GOT3 (cell line): Measurements from ENCODE around the gene CLK4.

Source experiments
- DNase-seq: peaks from one replicate; lab custom pipeline; 2025; ENCODE audit warnings: mixed read lengths; lab: John Stamatoyannopoulos, UW

Gene CLK4

DNA sequence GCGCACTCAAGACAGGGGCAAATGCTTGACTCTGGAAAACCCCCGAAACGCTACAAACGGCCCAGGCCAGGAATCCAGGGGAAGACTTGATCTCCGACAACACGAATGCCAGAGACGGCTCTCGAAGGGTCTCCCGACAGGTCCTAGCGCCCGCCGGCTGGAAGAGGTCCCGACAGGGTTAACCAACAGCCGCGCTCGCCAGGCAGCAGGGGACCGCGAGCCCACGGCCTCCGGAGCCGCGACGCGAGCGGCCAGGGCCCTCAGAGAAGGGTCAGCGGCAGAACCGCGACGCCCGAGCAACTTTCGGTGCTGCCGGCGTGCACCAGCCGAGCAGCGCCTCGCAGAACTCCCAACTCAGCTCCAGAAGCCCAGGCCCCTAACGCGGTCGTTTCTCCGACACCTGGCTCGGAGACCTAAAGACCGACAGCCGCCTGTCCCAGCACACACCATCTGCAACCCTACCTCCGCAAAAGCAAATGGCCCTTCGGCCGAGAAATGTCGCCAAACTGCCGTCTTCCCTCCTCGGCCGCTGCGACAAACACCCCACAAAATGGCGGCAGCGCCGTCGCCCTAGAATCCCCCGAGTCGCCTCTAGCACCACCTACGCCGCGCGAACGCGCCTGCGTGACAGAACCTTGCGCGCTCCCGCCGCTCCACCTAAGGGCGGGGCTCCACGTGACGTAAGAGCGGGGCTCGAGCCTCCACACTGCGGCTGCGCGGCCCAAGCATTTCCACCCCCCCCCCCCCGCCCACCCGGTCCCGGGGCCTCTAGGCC is at the start of gene CLK4:
TSS of gene CLK4 (minus strand) at position 567 of the 775 bp plus-strand sequence. CDS start 3,634 bp downstream, outside the sequence.
- peak; percentile 91 for DNase-seq

- no peak for DNase-seq
These were observed 49.1 kb upstream of the CLK4 start for GRCh38 chr5:178675922-178676321.

DNA sequence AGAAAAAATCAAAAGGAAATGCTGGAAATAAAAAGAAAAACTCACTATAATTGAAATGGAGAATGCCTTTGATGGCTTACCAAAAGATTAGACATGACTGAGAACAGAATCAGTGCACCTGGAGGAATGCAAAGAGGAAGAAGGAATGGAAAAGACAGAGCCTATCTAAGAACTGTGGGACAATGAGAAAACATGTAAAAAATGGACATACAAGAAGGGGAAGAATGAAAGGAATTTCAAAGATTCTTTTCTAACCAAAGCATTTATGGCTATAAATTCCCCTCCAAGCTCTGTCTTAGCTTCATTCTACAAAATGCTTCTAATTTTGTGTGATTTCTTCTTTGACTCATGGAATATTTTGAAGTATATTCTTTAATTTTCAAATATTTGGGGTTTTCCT is 47.5 kb upstream of the CLK4 start:
- no peak for DNase-seq

DNA sequence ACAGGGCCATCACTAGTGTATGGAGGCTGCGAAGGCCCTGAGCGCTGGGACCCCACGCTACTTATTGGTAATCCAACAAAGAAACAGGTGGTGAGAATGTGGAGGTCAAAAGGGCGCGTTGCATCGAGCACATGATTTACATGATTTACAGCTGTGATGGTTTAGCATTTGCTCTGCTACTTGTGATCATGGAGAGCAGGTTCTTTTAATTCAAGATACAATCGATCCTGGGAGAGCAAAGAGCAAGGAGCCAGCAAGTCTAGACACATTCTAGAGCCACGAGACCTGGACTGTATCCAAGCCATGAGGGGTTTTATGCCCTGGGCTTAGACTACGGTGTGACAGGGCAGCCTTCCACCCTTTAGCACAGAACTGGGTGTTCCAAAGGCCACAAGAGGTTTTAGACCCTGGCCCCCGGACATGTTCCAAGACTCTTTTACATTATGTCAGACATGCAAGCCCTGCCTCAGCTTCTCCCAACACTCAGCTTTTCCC is 47.0 kb upstream of the CLK4 start:
- no peak for DNase-seq

GRCh38 chr5:178672630-178673029 is 45.8 kb upstream of the CLK4 start:
- DNase-seq, result no peak

- no peak for DNase-seq
These were observed 44.8 kb upstream of the CLK4 start for GRCh38 chr5:178671602-178672144.

DNA sequence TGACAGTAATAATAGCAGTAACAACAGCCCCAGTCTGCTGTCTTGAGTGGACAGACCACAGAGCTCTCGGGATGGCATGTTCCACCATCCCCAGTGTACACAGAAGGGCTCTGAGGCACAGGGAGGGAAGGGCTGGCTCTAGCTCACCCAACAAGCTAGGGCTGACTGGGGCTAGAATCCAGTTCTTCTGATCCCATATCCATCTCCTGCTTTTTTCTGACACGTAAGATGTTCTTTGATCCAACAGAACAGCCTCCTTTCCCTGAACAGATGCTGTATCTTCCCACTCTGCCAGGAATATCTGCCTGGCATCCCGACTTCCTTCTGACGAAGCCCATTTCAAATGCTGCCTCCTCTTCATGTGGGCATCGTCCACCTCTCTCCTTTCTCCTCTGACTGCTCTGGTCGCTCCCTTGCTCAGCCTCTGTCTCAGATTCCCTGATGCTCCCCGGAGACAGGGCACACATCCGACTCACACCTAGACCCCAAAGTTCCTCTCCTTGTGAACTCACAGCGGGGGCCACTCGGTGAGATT is 43.6 kb upstream of the CLK4 start:
- no peak for DNase-seq

DNA sequence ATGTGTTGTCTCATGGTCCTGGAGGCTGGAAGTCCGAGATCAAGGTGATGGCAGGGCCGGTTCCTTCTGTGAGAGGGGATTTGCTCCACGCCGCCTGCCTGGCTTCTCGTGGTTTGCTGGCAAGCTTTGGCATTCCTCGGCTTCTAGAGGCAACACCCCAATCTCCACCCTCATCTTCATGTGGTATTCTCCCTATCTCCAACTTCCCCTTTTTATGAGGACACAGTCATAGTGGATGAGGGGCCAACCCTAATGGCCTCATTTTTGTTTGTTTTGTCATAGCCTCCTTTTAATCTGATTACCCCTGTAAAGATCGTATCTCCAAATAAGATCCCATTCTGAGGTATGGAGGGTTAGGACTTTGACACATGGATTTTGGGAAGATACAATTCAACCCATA is 41.7 kb upstream of the CLK4 start:
- no peak for DNase-seq

DNA sequence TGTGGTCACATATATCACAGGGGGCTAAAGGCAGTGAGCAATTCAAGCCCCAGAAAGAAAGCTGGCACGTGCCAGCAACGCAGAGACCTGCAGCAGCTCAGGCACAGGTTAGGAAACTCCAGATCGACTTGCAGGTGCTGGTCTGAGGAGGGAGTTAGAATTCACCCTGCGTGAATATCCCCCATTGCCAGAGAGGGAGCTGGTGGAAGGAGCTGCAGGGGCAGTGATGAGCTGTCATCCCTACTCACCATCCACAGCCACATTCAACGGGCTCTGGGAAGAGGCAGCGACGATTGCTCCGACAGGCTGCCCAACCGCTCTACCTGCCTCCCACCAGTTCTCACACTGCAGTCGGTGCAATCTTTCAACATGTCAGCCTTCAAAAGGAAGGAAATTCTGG is 40.8 kb upstream of the CLK4 start:
- no peak for DNase-seq

DNA sequence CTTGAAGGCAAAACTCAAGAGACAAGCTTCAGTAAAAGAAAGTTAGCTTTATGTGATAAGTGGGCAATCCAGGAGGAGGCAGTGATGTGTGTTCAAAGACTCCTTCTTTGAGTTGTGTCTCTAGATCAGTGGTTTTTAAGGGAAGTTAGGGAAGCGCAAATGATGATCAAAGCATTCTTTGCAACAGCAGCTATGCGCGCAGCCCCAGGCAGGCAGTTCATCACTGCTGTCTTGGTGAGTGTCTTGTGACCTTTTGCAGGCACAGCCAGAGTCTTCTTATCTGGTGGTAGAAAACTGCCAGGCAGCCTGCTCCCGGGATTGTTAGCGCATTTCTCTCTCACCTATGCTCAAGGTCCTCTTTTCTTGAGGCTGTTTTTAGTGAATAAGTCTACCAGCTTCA is 40.3 kb upstream of the CLK4 start:
- DNase-seq, result no peak

DNA sequence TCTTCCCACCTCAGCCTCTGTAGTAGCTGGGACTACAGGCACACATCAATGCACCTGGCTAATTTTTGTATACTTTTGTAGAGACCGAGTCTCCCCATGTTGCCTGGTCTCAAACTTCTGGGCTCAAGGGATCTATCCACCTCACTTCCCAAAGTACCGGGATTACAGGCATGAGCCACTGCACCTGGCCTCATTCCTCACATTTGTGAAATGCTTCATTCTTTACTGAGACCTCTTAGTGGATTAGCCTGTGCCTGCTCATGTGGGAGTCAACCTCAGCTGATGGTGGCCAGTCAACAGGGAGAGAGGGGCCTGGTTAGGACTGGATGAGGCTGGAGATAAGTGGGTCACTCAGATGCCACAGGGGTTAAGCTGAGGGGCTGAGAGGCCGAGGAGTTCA is 37.3 kb upstream of the CLK4 start:
- DNase-seq, result no peak

DNA sequence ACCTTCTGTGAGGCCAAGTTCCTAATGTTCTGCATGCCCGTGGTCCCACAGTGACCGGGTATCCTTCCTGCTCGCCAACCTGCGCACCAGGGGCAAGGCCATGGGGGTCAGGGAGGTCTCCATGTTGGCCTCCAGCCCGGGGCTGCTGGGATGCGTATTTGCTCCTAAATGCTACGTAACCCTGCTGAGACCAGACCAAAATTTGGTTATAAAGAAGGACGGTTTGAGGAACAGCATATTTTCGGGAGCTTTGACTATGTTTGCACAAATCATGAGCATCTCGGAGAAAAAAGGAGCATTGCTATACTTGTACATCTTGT is 35.7 kb upstream of the CLK4 start:
- DNase-seq, result no peak

DNA sequence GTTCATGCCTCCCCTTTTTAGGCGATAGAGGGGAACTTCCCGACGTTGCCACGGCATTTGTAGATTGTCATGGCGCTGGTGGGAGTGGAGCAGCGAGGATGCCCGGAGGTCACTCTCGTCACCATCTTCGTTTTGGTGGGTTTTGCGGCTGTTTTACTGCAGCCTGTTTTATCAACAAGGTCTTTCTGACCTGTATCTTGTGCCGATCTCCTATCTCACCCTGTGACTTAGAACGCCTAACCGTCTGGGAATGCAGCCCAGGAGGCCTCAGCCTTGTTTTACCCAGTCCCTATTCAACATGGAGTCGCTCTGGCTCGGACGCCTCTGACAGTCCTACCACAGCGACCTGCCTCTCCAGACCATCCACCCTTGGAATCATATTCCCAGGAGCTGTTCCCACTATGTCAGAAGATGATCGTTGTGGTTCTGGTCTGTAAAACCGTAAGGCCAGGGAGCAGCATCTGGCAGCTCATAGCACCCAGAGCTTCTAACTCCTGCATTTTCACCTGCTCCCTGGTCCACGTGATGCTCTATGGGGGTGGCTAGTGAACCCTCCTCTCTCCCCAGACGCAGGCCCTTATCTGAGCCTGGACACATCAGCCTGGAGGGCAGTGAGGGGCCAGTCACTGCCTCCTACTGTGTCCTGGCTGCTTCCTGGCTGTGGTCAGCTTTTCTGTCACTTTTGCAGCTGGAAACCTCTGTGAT is 35.1 kb upstream of the CLK4 start:
- no peak for DNase-seq

- DNase-seq, result no peak
These were observed 24.4 kb upstream of the CLK4 start for GRCh38 chr5:178651046-178651810.

- no peak for DNase-seq
These were observed 23.4 kb upstream of the CLK4 start for GRCh38 chr5:178650214-178650613.

GRCh38 chr5:178649580-178649979 is 22.7 kb upstream of the CLK4 start:
- no peak for DNase-seq

DNA sequence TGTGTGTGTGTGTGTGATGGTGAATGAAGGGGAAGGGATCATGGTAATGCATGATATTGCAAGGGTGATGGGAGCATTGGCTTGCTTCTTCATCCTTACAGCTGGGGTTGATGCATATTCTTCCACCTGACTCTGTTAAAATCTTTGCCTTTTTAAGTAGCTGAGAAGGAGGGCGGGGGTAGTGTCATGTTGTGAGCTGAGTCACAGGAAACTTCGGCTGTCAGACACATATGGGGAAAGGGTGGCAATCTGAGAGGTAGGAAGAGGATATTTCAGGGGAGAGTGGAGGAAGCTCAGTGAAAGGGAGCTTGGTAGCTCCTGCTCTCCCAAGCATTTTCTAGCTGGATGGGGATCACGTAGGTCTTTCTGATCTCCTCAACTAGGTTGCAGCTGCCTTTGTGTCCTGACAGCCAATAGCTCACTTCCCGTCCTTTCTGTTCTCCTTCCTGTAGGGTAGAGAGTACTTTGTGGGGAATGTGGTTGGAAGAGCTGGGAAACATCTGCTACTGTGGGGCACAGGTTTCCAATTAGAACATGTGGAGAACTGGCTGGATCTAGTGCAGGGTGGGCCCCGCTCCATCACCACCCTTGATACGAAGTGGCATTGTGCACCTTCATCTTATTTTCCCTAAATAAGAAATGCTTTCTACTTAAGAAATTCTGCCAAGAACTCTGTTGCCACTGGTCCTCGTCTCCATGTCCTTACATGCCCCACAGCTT is 18.1 kb upstream of the CLK4 start:
- DNase-seq, result no peak

GRCh38 chr5:178642351-178642909 is 15.6 kb upstream of the CLK4 start:
- DNase-seq, result no peak

GRCh38 chr5:178641711-178642110 is 14.9 kb upstream of the CLK4 start:
- DNase-seq, result no peak

DNA sequence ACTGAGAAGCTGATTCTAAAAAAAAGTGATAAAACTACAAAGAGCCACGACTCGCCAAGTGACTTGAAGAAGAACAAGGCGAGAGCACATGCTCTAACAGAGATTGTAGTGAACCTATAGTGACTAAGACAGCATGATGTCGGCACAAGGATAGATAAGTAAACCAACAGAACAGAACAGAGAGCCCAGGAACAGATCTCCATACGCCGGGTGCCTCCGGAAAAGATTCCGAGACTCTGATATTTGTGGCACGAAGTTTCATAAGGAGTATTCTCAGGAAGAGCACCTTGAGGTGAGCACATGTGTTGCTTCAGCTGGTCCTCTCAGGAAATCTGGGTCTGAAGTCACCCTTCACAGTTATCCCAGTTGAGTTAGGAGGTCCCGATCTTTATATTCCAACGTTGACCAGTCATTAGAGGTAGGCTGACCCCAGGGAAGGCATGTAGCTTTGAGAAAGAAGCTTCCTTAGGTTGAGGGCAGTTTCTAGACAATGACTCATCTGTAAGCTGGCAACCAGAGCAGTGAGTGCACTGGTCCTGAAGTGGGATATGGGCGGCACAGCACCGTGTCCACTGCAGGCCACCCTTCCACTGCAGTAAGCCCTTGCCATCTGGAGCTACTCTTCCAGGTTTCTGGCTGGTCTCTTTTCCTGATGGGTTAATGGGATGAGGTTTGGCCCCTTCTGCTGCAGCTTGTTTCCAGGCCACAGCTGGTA is 13.6 kb upstream of the CLK4 start:
- no peak for DNase-seq
